Testis (tissue), 3 donors: ENCODE results near the gene TNFRSF1A. TPM values are rescaled to one million over a fixed set of nuclear protein-coding genes. Genes with fewer than 3 reads are reported as not detected.

ENCODE experiments used
- DNase-seq: peaks from one replicate; pipeline ENCODE4 v3.0.0-alpha.2; 2019
- H3K27ac ChIP-seq, 2 donors: fragments of 200-600 bp; sonication (generic); one replicate each; pipeline ENCODE4 v1.5.1; 2019
- H3K27me3 ChIP-seq: fragments of 200-600 bp; sonication (generic); one replicate; pipeline ENCODE4 v1.5.1; 2019
- H3K36me3 ChIP-seq: fragments of 200-600 bp; sonication (generic); one replicate; pipeline ENCODE4 v1.5.1; 2017; ENCODE audit warnings: low read depth; ENCODE audit errors: missing control alignments
- H3K4me1 ChIP-seq: fragments of 200-600 bp; sonication (generic); one replicate; pipeline ENCODE4 v1.5.1; 2019
- H3K4me3 ChIP-seq, 2 donors: fragments of 200-600 bp; sonication (generic); one replicate each; pipeline ENCODE4 v1.5.1; 2017 to 2019
- H3K9me3 ChIP-seq: fragments of 200-600 bp; sonication (generic); one replicate; pipeline ENCODE4 v1.5.1; 2017
- CTCF ChIP-seq, 3 experiments: fragments of 450-650 bp in 2 of 3; fragments of 200-600 bp in 1 of 3; sonication (generic) in 1 of 3; IDR thresholded peaks; one replicate each; pipeline ENCODE4 v1.5.1; 2016 to 2019; ENCODE audit warnings: antibody characterized with exemption in 3 of 3, mild to moderate bottlenecking in 2 of 3, moderate library complexity in 1 of 3
- POLR2A ChIP-seq: fragments of 450-650 bp; IDR thresholded peaks from one replicate; pipeline ENCODE4 v1.6.1; 2017; ENCODE audit warnings: antibody characterized with exemption, mild to moderate bottlenecking, moderate library complexity
- WGBS, 2 donors: methylation state at CpG; one replicate each; pipeline ENCODE4 v1.1.5; 2018; 5-methylcytosine and 5-hydroxymethylcytosine counted together
- intact Hi-C: fragments of 100-400 bp; cut with DNase I; formaldehyde crosslinking; loops from one replicate; pipeline ENCODE4 v1.15.1; 2023; ENCODE audit warnings: low total_unique reads
- polyA plus RNA-seq: library from polyadenylated mRNA; stranded (reverse); fragments of 350-450 nt; fragmentation: Illumina TruSeq; extraction: RNeasy Lipid Tissue Mini Kit (QIAGEN cat#74804); gene quantifications from one replicate; pipeline ENCODE4 v1.2.3, GENCODE V29; 2014; ENCODE audit warnings: low read depth, low replicate concordance; ENCODE audit not compliant: insufficient read depth
- total RNA-seq, 2 donors: library from RNA; depleted of rRNA; stranded (reverse); fragments of >200 nt; gene quantifications; one replicate each; pipeline ENCODE4 v1.2.3, GENCODE V29; 2016

Gene TNFRSF1A
- total and polyA plus RNA-seq, 3 donors from 2014 or later: 59.8 to 106 (median 94.6) TPM

GRCh38 chr12:6358881-6359280, 17.0 kb upstream of the TNFRSF1A start:
- 71 to 81% methylated on average over 1 of the region's 1 CpG for WGBS, 2 donors
- intact Hi-C loops: no loop called here
- no peak overlapping the region for H3K4me3 ChIP-seq
- H3K9me3 ChIP-seq: no peaks in the 10 kb centered on the region
- no peak overlapping the region for H3K27ac ChIP-seq
- H3K4me1 ChIP-seq: peaks cover 9% of the 10 kb centered on the region
- DNase-seq: no peak
- TF ChIP-seq POLR2A (no peak), CTCF (IDR thresholded peaks at IDR 0.05) (no peak)
- no peaks in the 10 kb centered on the region for H3K36me3 ChIP-seq
- no peaks in the 10 kb centered on the region for H3K27me3 ChIP-seq

GRCh38 chr12:6356374-6356820, 14.5 kb upstream of the TNFRSF1A start:
- Histone ChIP-seq H3K4me1 (peaks cover 8% of the 10 kb centered on the region), H3K27me3 (no peaks in the 10 kb centered on the region), H3K36me3 (no peaks in the 10 kb centered on the region), H3K27ac (no peak overlapping the region), H3K9me3 (no peaks in the 10 kb centered on the region), H3K4me3 (no peak overlapping the region)
- DNase-seq: no peak
- TF ChIP-seq POLR2A (no peak), CTCF (IDR thresholded peaks at IDR 0.05) (no peak)
- 67 to 81% methylated on average over 5 of the region's 5 CpGs for WGBS, 2 donors
- intact Hi-C loops: no loop called here

- no peak for DNase-seq
- no peak overlapping the region for H3K27ac ChIP-seq
- no peaks in the 10 kb centered on the region for H3K9me3 ChIP-seq
- H3K27me3 ChIP-seq: no peaks in the 10 kb centered on the region
- WGBS, 2 donors: 85 to 86% methylated on average over 8 of the region's 8 CpGs
- H3K4me1 ChIP-seq: peaks cover 8% of the 10 kb centered on the region
- H3K36me3 ChIP-seq: no peaks in the 10 kb centered on the region
- no peak overlapping the region for H3K4me3 ChIP-seq
- intact Hi-C loops: no loop called here
- TF ChIP-seq POLR2A: no peak
- TF ChIP-seq CTCF (IDR thresholded peaks at IDR 0.05): no peak
Observed at GRCh38 chr12:6355491-6356373, 13.9 kb upstream of the TNFRSF1A start.

- Histone ChIP-seq H3K9me3 (no peaks in the 10 kb centered on the region), H3K27ac (no peak overlapping the region), H3K36me3 (no peaks in the 10 kb centered on the region), H3K27me3 (no peaks in the 10 kb centered on the region), H3K4me3 (no peak overlapping the region), H3K4me1 (peaks cover 8% of the 10 kb centered on the region)
- WGBS, 2 donors: 90 to 94% methylated on average over 10 of the region's 10 CpGs
- TF ChIP-seq POLR2A: no peak
- TF ChIP-seq CTCF (IDR thresholded peaks at IDR 0.05): no peak
- intact Hi-C loops: no loop called here
- no peak for DNase-seq
Observed at GRCh38 chr12:6354495-6355393, 12.9 kb upstream of the TNFRSF1A start.
